ENCODE measurements around the gene AVPR1A.
"Not testable (repeated sequence)": the region's sequence is repeated elsewhere in the genome, so short reads cannot be mapped to it uniquely, and the experiment has no call there.

The AVPR1A gene

GRCh38 chr12:63150713-63151622, at the start of gene AVPR1A:
Gene AVPR1A, minus strand, starts transcription at chr12:63151201. Its CDS starts 365 bp downstream, at chr12:63150836.
- DNase-seq (ENCODE audit: low read depth in 2 of 2) = no peak

DNA sequence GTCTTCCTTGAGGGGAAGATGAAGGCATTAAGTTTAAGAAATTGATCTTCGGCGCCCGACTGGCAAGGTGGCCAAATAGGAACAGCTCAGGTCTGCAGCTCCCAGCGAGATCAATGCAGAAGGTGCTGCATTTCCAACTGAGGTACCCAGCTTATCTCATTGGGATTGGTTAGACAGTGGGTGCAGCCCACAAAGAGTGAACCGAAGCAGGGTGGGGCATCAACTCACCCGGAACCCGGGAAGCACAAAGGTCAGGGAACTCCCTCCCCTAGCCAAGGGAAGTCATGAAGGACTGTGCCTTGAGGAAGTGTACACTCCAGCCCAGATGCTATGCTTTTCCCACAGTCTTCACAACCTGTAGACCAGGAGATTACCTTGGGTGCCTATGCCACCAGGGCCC, 45.2 kb upstream of the AVPR1A start:
- DNase-seq (ENCODE audit: low read depth in 2 of 2) = no peak

GRCh38 chr12:63179224-63179623, 28.2 kb upstream of the AVPR1A start:
- no peak for DNase-seq (ENCODE audit: low read depth in 2 of 2)

DNA sequence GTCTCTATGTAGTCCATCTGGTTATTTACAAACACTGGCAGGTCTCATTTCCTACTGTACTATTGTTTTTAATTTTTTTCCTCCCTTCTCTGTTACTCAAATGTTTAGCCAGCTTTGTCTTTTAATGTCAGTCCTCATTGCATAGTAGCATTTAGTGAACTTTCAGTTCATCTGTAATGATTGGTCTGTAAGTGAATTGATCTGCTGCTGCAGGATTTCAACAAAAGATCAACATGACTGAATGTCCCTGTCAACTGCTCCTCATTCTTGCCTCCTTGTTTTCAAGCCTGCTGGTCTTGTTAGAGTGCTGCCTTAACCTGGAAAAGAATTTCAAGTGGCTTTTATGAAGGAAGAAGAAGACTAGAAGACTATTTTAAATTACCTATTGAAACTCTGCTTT, 19.3 kb upstream of the AVPR1A start:
- DNase-seq (ENCODE audit: low read depth in 2 of 2) = no peak

DNA sequence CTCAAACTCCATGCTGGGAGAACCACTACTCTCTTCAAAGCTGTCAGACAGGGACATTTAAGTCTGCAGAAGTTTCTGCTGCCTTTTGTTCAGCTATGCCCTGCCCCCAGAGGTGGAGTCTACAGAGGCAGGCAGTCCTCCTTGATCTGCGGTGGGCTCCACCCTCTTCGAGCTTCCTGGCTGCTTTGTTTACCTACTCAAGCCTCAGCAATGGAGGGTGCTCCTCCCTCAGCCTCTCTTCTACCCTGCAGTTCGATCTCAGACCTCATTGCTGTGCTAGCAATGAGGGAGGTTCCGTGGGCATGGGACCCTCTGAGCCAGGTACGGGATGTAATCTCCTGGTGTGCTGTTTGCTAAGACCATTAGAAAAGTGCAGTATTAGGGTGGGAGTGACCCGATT, 16.7 kb upstream of the AVPR1A start:
- DNase-seq (ENCODE audit: low read depth in 2 of 2) = not testable (repeated sequence)

- no peak for DNase-seq (ENCODE audit: low read depth in 2 of 2)
These were observed 13.9 kb upstream of the AVPR1A start for GRCh38 chr12:63164911-63165310.

GRCh38 chr12:63163541-63163940, 12.5 kb upstream of the AVPR1A start:
- DNase-seq (ENCODE audit: low read depth in 2 of 2) = no peak

- no peak for DNase-seq (ENCODE audit: low read depth in 2 of 2)
These were observed 4.4 kb upstream of the AVPR1A start for GRCh38 chr12:63155375-63155774.

DNA sequence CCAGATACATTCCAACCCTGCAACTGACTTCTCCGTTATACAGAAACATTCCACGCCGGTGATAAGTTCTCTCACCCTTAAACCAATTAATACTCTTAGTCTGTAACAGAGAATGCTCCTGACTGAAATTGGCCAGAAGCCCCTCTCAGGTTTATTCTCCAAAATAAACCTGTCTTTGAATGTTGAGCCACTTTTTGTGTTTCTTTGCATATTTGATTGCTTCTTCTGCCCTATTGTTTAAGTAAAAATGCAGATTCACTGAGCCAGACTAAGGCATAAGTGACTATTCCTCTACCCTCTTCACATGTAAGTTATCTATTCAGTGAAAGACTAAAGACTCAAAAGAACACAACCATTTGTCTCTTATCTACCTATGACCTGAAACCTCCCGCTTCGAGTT, 3.6 kb upstream of the AVPR1A start:
- no peak for DNase-seq (ENCODE audit: low read depth in 2 of 2)

GRCh38 chr12:63152321-63152700, 1.3 kb upstream of the AVPR1A start:
- no peak for DNase-seq (ENCODE audit: low read depth in 2 of 2)

DNA sequence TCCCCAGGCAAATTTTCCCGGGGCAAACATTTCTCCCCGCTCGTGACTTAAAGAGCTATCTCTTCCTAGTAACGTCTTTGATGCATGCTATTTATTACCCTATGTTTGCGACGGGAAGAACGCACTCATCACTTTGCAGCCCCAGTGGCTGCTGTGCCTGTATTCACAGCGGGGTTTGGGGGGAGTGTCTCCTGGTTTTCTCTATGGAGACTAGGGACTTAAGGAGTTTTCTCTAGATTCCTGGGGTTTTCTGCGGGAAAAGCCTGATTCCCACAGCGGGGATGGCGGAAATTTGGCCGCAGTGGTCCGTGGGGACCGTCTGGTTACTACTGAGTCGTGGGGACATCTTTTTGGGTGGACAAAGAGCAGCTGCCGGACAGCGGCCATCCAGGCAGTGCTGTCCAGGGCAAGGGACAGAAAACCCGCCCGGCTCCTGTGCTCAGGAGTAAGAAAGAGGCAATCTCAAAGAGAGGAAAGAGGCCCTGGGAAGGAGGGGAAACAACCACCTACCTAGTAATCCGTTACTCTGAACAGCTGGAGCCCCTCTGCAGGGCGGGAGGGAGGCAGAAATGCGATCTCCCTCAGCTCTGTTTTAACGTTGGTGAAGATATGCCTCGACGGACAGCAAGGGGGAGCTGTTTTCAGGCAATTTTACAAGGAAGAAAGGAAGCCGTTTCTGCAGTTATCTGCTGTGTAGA, 771 bp upstream of the AVPR1A start:
- DNase-seq (ENCODE audit: low read depth in 2 of 2) = no peak

GRCh38 chr12:63149909-63150712, 890 bp downstream of the AVPR1A start:
- DNase-seq (ENCODE audit: low read depth in 2 of 2) = no peak

DNA sequence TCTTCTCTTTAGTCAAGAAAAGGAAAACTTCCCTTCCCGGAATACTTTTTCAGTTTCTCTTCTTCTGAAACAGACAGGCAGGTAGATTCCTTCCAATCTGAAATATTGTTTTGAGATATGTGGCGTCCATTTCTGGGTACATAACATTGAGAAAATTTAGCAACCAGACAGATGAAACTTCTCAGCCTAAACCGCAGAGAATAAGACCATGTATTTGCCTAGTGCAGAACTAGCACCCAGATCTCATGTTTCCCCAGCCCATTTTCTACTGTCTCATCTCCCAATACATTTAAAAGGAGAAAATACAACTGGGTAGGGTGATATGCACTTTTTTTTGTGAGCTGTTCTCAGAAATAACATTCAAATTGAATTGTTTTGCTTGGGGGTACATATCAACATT, 6.4 kb downstream of the AVPR1A start:
- DNase-seq (ENCODE audit: low read depth in 2 of 2) = no peak

GRCh38 chr12:63138488-63138887, 12.5 kb downstream of the AVPR1A start:
- DNase-seq (ENCODE audit: low read depth in 2 of 2) = no peak

GRCh38 chr12:63133981-63134380, 17.0 kb downstream of the AVPR1A start:
- no peak for DNase-seq (ENCODE audit: low read depth in 2 of 2)

- no peak for DNase-seq (ENCODE audit: low read depth in 2 of 2)
These were observed 18.8 kb downstream of the AVPR1A start for GRCh38 chr12:63132201-63132600.

DNA sequence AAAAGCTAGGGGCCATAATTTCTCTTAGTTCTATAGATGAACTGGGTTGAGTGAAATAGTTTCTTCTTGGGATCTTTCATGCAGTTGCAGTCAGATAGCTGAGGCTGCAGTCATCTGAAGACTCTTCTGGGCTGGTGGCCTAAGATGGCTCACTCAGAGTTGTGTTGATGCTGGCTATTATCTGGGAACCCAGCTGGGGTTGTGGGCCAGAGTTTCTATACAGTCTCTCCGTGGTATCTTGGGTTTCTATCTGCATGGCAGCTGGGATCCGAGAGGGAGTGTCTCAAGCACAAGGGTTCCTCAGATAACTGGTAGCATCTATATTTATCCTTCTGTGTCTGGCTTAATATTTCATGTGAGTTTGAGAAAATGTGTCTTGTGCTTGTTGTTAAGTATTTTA, 21.1 kb downstream of the AVPR1A start:
- no peak for DNase-seq (ENCODE audit: low read depth in 2 of 2)

GRCh38 chr12:63124778-63125177, 26.2 kb downstream of the AVPR1A start:
- no peak for DNase-seq (ENCODE audit: low read depth in 2 of 2)

GRCh38 chr12:63103494-63104131, 47.4 kb downstream of the AVPR1A start:
- no peak for DNase-seq (ENCODE audit: low read depth in 2 of 2)

GRCh38 chr12:63101920-63102319, 49.1 kb downstream of the AVPR1A start:
- no peak for DNase-seq (ENCODE audit: low read depth in 2 of 2)

- DNase-seq (ENCODE audit: low read depth in 2 of 2) = no peak
These were observed 52.1 kb downstream of the AVPR1A start for GRCh38 chr12:63098851-63099250.

Data from stimulated activated CD8-positive, alpha-beta memory T cell treated with anti-CD3 and anti-CD28 coated beads, Interleukin-15, amount 100 ng/mL, for 48 hours (primary cell).